CD4-positive, alpha-beta memory T cell (primary cell): ENCODE data around the gene MYH10. TPM values are rescaled to one million over a fixed set of nuclear protein-coding genes. Genes with fewer than 3 reads are reported as not detected.

Experiments
- CTCF ChIA-PET: fragments of 350-600 bp; sonication (Branson Sonifier 250); formaldehyde crosslinking; loops from one replicate; lab custom pipeline; 2021; ENCODE audit warnings: inconsistent platforms; ENCODE audit not compliant: partially characterized antibody; lab: Charles Lee
- POLR2A ChIA-PET: fragments of 350-600 bp; sonication (Branson Sonifier 250); formaldehyde crosslinking; loops from one replicate; lab custom pipeline; 2021; ENCODE audit not compliant: partially characterized antibody; lab: Charles Lee
- DNase-seq, 5 donors: peaks; one replicate each; pipeline versions ENCODE4 v3.0.0 to v3.0.0-alpha.2; 2020 to 2022; ENCODE audit warnings: mixed read lengths in 1 of 5
- H3K27ac ChIP-seq: one replicate; pipeline ENCODE4 v1.7.0; 2013; ENCODE audit warnings: low read depth, low read length
- H3K27me3 ChIP-seq: 2 replicates; pipeline ENCODE4 v1.7.0; 2013; ENCODE audit warnings: mild to moderate bottlenecking, low read length, moderate library complexity; ENCODE audit not compliant: insufficient read depth
- H3K36me3 ChIP-seq: 2 replicates; pipeline ENCODE4 v1.7.0; 2013; ENCODE audit warnings: mild to moderate bottlenecking, low read length, moderate library complexity; ENCODE audit not compliant: insufficient read depth
- H3K4me1 ChIP-seq: 2 replicates; pipeline ENCODE4 v1.7.0; 2013; ENCODE audit warnings: mild to moderate bottlenecking, low read length, moderate library complexity; ENCODE audit not compliant: insufficient read depth
- H3K4me3 ChIP-seq, 2 donors: one replicate each; pipeline ENCODE4 v1.7.0; 2013; ENCODE audit warnings: low read length in 2 of 2, mild to moderate bottlenecking in 1 of 2
- H3K9me3 ChIP-seq, 2 donors: one replicate each; pipeline ENCODE4 v1.7.0; 2013; ENCODE audit warnings: low read length in 2 of 2, control low read depth in 1 of 2; ENCODE audit not compliant: control insufficient read depth in 1 of 2
- H3K27ac Mint-ChIP-seq, 7 donors: one replicate each; pipeline ENCODE4 v1.8.0; 2020 to 2021; ENCODE audit warnings: mixed read lengths in 7 of 7, mild to moderate bottlenecking in 6 of 7, inconsistent platforms in 3 of 7, moderate library complexity in 3 of 7
- H3K27me3 Mint-ChIP-seq, 2 donors: one replicate each; pipeline ENCODE4 v1.8.0; 2020 to 2021; ENCODE audit warnings: mixed read lengths in 2 of 2
- H3K36me3 Mint-ChIP-seq, 2 donors: one replicate each; pipeline ENCODE4 v1.8.0; 2020 to 2021; ENCODE audit warnings: mixed read lengths in 2 of 2, inconsistent platforms in 1 of 2, mild to moderate bottlenecking in 1 of 2
- H3K4me1 Mint-ChIP-seq, 4 donors: one replicate each; pipeline ENCODE4 v1.8.0; 2020 to 2021; ENCODE audit warnings: mixed read lengths in 4 of 4, mild to moderate bottlenecking in 1 of 4
- H3K4me3 Mint-ChIP-seq, 8 donors: one replicate each; pipeline ENCODE4 v1.8.0; 2020 to 2021; ENCODE audit warnings: mixed read lengths in 8 of 8, mild to moderate bottlenecking in 7 of 8, moderate library complexity in 6 of 8, inconsistent platforms in 3 of 8
- H3K9me3 Mint-ChIP-seq, 8 donors: one replicate each; pipeline ENCODE4 v1.8.0; 2020 to 2021; ENCODE audit warnings: mixed read lengths in 8 of 8, mild to moderate bottlenecking in 5 of 8, inconsistent platforms in 3 of 8, moderate library complexity in 1 of 8
- intact Hi-C: fragments of 100-400 bp; cut with micrococcal nuclease; formaldehyde crosslinking; loops from one replicate; pipeline ENCODE4 v1.15.1; 2023
- polyA plus RNA-seq, 2 donors: library from polyadenylated mRNA; unstranded; fragments of 300-500 nt; fragmentation: Illumina TruSeq; gene quantifications; one replicate each; pipeline ENCODE4 v1.2.3, GENCODE V29; 2021
- total RNA-seq, 2 experiments: library from RNA; stranded (reverse); gene quantifications; one replicate each; pipeline ENCODE4 v1.2.3, GENCODE V29; 2021

The MYH10 gene
- total and polyA plus RNA-seq, 4 experiments from 2014 or later, result 1.9 to 2.8 (median 2.1) TPM

GRCh38 chr17:8464941-8465340 is 165.6 kb downstream of the MYH10 start:
- H3K4me3 Mint-ChIP-seq, result no peak overlapping the region
- H3K36me3 Mint-ChIP-seq, result peaks cover 39 to 86% of the 10 kb centered on the region in 2 donors
- ChIA-PET CTCF (no interaction called here), POLR2A (no interaction called here)
- H3K4me1 Mint-ChIP-seq, result peaks cover 13 to 17% (median 14%) of the 10 kb centered on the region in 4 donors
- no peak overlapping the region for H3K27ac ChIP-seq
- no peaks in the 10 kb centered on the region for H3K9me3 ChIP-seq
- H3K27me3 Mint-ChIP-seq, result no peaks in the 10 kb centered on the region
- intact Hi-C loops, result no loop called here
- DNase-seq, result no peak
- no peaks in the 10 kb centered on the region for H3K27me3 ChIP-seq
- no peaks in the 10 kb centered on the region for H3K4me1 ChIP-seq
- peak overlapping the region in 3 of 7 donors; percentile 19 to 43 (median 22) for H3K27ac Mint-ChIP-seq
- H3K36me3 ChIP-seq, result peaks cover 76% of the 10 kb centered on the region
- no peaks in the 10 kb centered on the region for H3K9me3 Mint-ChIP-seq
- H3K4me3 ChIP-seq, result no peak overlapping the region

DNA sequence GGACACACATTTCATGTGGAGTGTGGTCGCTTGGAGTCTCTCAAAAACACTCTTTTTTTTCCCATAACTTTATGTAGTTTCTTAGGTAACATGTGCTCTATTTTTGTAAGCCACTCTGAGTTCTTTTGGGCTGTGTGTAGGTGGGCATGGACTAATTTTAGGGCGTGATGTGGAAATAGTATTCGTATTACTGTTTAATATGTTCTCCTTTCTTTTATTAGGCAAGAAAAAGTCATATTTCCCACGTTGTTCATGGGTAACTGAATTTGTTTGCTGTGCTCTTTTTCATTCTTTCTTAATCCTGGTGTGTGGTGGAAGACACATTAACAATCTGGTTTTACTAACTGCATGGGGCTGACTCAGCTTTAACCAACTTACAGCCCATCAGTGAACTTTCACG is 167.4 kb downstream of the MYH10 start:
- Mint-ChIP-seq H3K27me3 (no peaks in the 10 kb centered on the region), H3K4me3 (no peak overlapping the region), H3K4me1 (peaks cover 17 to 19% (median 18%) of the 10 kb centered on the region in 4 donors), H3K36me3 (peaks cover 51 to 93% of the 10 kb centered on the region in 2 donors), H3K9me3 (no peaks in the 10 kb centered on the region), H3K27ac (peak overlapping the region in 2 of 7 donors; percentile 15 to 27)
- H3K4me3 ChIP-seq, result no peak overlapping the region
- ChIA-PET POLR2A (no interaction called here), CTCF (no interaction called here)
- intact Hi-C loops, result no loop called here
- H3K27ac ChIP-seq, result no peak overlapping the region
- no peaks in the 10 kb centered on the region for H3K4me1 ChIP-seq
- no peaks in the 10 kb centered on the region for H3K27me3 ChIP-seq
- DNase-seq, result no peak
- no peaks in the 10 kb centered on the region for H3K9me3 ChIP-seq
- peaks cover 90% of the 10 kb centered on the region for H3K36me3 ChIP-seq

- Histone ChIP-seq H3K27ac (no peak overlapping the region), H3K36me3 (peaks cover 88% of the 10 kb centered on the region), H3K27me3 (no peaks in the 10 kb centered on the region), H3K9me3 (no peaks in the 10 kb centered on the region), H3K4me3 (no peak overlapping the region), H3K4me1 (no peaks in the 10 kb centered on the region)
- H3K27ac Mint-ChIP-seq, result peak overlapping the region in 1 of 7 donors; percentile 15
- intact Hi-C loops, result no loop called here
- POLR2A ChIA-PET, result no interaction called here
- peaks cover 20 to 21% (median 20%) of the 10 kb centered on the region in 4 donors for H3K4me1 Mint-ChIP-seq
- CTCF ChIA-PET, result no interaction called here
- H3K27me3 Mint-ChIP-seq, result no peaks in the 10 kb centered on the region
- H3K36me3 Mint-ChIP-seq, result peaks cover 50 to 91% of the 10 kb centered on the region in 2 donors
- DNase-seq, result no peak
- no peak overlapping the region for H3K4me3 Mint-ChIP-seq
- H3K9me3 Mint-ChIP-seq, result no peaks in the 10 kb centered on the region
Measured at GRCh38 chr17:8462564-8462963, 168.0 kb downstream of the MYH10 start.

- Mint-ChIP-seq H3K36me3 (peaks cover 62 to 89% of the 10 kb centered on the region in 2 donors), H3K4me3 (no peak overlapping the region), H3K4me1 (peaks cover 13 to 36% (median 25%) of the 10 kb centered on the region in 4 donors), H3K9me3 (no peaks in the 10 kb centered on the region), H3K27me3 (no peaks in the 10 kb centered on the region), H3K27ac (no peak overlapping the region)
- ChIA-PET POLR2A (no interaction called here), CTCF (no interaction called here)
- peaks cover 85% of the 10 kb centered on the region for H3K36me3 ChIP-seq
- H3K9me3 ChIP-seq, result no peaks in the 10 kb centered on the region
- H3K27me3 ChIP-seq, result no peaks in the 10 kb centered on the region
- intact Hi-C loops, result no loop called here
- H3K27ac ChIP-seq, result no peak overlapping the region
- DNase-seq, result no peak
- H3K4me1 ChIP-seq, result no peaks in the 10 kb centered on the region
- H3K4me3 ChIP-seq, result no peak overlapping the region
Measured at GRCh38 chr17:8459831-8460230, 170.7 kb downstream of the MYH10 start.

DNA sequence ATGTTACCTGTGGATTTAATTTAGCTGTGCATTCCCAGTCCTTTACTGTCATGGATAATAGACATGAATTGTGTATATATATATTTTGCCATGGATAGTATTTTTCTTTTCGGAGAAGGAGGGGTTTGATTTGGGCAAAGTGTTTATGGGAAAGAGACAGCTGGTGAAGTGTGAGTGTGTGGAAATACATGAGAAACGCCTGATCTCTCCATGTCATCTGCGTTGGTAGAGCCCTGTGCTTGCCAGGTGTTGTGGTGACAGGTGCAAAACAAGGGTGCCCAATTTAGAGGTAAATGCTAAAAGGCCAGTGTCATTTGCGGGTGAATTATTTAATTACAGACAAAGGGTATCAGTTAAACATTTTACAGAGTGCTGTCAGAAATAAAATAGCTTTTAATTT is 171.4 kb downstream of the MYH10 start:
- POLR2A ChIA-PET, result no interaction called here
- Mint-ChIP-seq H3K4me1 (peaks cover 11 to 31% (median 22%) of the 10 kb centered on the region in 4 donors), H3K36me3 (peaks cover 66 to 88% of the 10 kb centered on the region in 2 donors), H3K27me3 (no peaks in the 10 kb centered on the region), H3K27ac (peak overlapping the region in 1 of 7 donors; percentile 9), H3K4me3 (no peak overlapping the region), H3K9me3 (no peaks in the 10 kb centered on the region)
- no peaks in the 10 kb centered on the region for H3K27me3 ChIP-seq
- H3K36me3 ChIP-seq, result peaks cover 86% of the 10 kb centered on the region
- H3K9me3 ChIP-seq, result no peaks in the 10 kb centered on the region
- no peak overlapping the region for H3K27ac ChIP-seq
- no peak overlapping the region for H3K4me3 ChIP-seq
- intact Hi-C loops, result no loop called here
- H3K4me1 ChIP-seq, result no peaks in the 10 kb centered on the region
- DNase-seq, result no peak
- CTCF ChIA-PET, result no interaction called here

DNA sequence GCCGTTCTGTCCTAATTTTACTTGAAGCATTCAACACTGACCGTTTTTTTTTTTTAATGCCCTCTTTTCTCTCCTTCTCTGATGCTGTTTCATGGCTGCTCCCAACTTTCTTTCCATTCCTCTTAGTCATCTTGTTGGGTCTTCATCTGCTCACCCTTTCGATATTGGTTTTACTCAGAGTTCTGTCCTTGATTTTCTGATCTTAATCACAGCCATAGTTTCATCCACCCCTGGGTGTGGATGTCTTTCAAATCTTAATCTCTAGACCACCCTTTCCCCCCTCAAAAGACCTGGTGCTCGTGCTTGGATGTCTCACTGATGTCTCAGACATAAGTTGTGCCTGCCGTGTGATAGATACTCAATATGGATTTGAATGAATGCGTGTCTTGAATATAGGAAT is 172.4 kb downstream of the MYH10 start:
- CTCF ChIA-PET, result interaction anchor here (1.1 kb wide), 1 partner anchor 48 kb away, joined by 3 read pairs; no protein-coding TSS in a partner anchor
- no peak overlapping the region for H3K27ac ChIP-seq
- H3K27me3 ChIP-seq, result no peaks in the 10 kb centered on the region
- no peaks in the 10 kb centered on the region for H3K9me3 Mint-ChIP-seq
- H3K4me1 Mint-ChIP-seq, result peaks cover 11 to 21% (median 18%) of the 10 kb centered on the region in 4 donors
- no peaks in the 10 kb centered on the region for H3K27me3 Mint-ChIP-seq
- H3K27ac Mint-ChIP-seq, result peak overlapping the region in 1 of 7 donors; percentile 59
- no peak overlapping the region for H3K4me3 ChIP-seq
- peaks cover 62 to 85% of the 10 kb centered on the region in 2 donors for H3K36me3 Mint-ChIP-seq
- intact Hi-C loops, result no loop called here
- H3K4me3 Mint-ChIP-seq, result no peak overlapping the region
- no peaks in the 10 kb centered on the region for H3K9me3 ChIP-seq
- no peaks in the 10 kb centered on the region for H3K4me1 ChIP-seq
- no peak for DNase-seq
- POLR2A ChIA-PET, result interaction anchor here (2.0 kb wide), 1 partner anchor 23 kb away, joined by 4 read pairs; the partner anchor contains the start of gene NDEL1
- H3K36me3 ChIP-seq, result peaks cover 79% of the 10 kb centered on the region

DNA sequence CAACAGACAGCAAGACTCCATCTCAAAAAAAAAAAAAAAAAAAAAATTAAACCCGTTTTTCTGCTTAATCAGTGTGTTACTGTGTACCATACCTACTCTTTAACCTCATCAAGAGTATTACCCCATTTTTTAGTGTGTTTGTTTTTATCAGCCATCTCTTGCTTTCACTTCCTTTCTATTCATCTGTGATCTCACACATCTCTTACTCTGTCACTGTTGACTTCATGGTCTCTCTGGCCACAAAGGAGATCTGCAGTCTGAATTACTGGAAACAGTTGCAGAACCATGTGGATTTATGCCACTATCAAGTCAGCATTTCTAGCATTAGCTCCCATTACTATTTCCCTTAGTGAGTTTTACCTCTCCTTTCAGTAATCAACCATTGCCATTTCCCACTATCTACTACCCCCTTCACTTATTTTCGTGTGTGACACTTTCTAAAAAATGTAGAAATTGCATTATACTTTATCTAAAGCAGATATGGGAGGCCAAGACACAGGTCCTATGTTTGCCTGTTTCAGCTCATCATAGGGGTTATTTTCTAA is 174.8 kb downstream of the MYH10 start:
- peak overlapping the region in 4 of 7 donors; percentile 23 to 49 (median 40) for H3K27ac Mint-ChIP-seq

More for the DNA sequence above, 174.8 kb downstream of the MYH10 start:
- Mint-ChIP-seq H3K36me3 (peaks cover 62 to 81% of the 10 kb centered on the region in 2 donors), H3K9me3 (no peaks in the 10 kb centered on the region), H3K4me1 (peaks cover 6 to 20% (median 14%) of the 10 kb centered on the region in 4 donors), H3K4me3 (no peak overlapping the region), H3K27me3 (no peaks in the 10 kb centered on the region)
- POLR2A ChIA-PET, result interaction anchor here (0.9 kb wide), 1 partner anchor 20 kb away, joined by 3 read pairs; the partner anchor contains the start of gene NDEL1
- H3K4me1 ChIP-seq, result no peaks in the 10 kb centered on the region
- CTCF ChIA-PET, result no interaction called here
- no peaks in the 10 kb centered on the region for H3K9me3 ChIP-seq
- no peak overlapping the region for H3K27ac ChIP-seq
- no peak for DNase-seq
- H3K36me3 ChIP-seq, result peaks cover 73% of the 10 kb centered on the region
- H3K27me3 ChIP-seq, result no peaks in the 10 kb centered on the region
- no peak overlapping the region for H3K4me3 ChIP-seq
- intact Hi-C loops, result no loop called here
